Activated CD4-positive, alpha-beta T cell treated with anti-CD3 and anti-CD28 coated beads, Interleukin-2, amount 50 U/mL, for 16 hours (primary cell): ENCODE data around the gene TMEM134.

Experiments used
- DNase-seq: peaks from one replicate; pipeline ENCODE4 v3.0.0-alpha.2; 2020

Gene TMEM134

DNA sequence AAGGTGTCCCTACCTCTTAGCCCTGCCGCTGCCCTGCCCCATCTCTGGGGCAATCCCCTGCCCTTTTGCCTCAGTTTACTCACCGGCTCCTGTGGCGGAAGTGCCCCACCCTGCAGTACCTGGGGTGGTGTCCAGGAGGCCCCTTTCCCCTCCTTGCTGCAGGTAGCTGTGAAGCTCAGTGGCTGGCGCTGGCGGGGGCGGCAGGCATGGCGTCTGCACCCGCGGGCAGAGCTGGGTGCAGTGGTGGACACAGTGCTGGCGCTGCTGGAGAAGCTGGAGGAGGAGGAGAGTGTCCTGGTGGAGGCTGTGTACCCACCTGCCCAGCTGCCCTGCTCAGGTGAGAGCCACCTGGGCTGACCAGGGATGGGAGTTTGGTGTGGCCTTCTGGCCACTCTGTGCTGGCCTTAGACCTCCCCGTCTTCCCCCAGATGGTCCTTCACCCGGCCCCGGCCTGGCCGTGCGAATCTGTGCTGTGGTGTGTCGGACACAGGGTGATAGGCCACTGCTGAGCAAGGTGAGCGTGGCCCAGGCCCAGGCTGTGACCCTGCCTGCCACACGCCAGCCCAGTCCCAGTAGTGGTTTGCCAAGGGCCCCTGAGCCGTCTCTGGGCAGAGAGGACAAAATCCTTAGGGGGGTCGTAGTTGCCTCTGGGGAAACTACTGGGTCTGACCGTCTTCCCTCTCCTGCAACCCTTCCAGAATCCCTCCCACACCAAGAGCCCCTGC is 49.6 kb downstream of the TMEM134 start:
- DNase-seq: no peak

DNA sequence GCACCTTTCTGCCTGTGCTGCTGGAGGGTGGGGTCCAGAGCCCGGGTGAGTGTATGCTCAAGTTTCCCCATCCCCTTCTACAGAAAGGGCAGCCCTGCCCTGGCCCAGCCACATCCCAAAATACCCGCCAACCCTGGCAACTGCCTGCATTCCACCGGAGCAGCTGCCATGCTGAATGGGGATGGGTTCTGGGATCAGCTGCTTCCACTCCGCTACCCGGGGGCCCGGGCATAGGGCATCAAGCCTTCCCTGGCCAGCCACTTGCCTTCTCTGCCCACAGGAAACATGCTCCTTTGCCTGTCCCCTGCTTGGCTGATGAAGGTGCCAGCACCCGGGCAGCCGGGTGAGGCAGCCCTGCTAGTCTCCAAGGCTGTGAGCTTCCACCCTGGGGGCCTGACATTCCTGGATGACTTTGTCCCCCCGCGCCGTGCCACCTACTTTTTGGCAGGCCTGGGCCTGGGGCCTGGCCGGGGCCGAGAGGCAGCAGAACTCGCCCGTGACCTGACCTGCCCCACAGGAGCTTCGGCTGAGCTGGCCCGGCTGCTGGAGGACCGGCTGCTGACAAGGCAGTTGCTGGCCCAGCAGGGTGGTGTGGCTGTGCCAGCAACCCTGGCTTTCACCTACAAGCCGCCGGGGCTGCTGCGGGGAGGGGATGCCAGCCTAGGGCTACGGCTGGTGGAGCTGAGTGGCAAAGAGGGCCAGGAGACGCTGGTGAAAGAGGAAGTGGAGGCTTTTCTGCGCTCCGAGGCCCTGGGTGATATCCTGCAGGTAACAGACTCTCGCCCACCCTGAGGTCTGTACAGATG is 50.4 kb downstream of the TMEM134 start:
- DNase-seq: no peak

DNA sequence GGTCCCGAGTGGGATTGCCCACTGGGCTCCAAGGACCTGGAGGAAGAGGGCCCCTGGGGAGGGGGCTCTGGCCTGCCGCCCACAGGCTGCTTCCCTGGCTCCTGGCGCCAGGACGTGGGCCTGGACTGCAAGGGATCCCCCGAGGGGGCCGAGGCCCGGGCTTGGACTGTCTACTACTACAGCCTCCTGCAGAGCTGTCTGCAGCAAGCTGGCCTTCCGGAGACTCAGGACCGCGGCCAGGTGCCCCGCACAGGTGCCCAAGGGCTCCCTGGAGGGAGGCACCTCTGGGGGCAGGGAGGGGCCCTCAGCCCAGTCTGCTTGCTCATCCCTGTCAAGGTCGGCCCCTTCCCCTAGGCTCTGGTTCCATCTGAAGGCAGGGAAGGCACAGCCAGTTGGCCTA is 51.6 kb downstream of the TMEM134 start:
- DNase-seq: no peak

DNA sequence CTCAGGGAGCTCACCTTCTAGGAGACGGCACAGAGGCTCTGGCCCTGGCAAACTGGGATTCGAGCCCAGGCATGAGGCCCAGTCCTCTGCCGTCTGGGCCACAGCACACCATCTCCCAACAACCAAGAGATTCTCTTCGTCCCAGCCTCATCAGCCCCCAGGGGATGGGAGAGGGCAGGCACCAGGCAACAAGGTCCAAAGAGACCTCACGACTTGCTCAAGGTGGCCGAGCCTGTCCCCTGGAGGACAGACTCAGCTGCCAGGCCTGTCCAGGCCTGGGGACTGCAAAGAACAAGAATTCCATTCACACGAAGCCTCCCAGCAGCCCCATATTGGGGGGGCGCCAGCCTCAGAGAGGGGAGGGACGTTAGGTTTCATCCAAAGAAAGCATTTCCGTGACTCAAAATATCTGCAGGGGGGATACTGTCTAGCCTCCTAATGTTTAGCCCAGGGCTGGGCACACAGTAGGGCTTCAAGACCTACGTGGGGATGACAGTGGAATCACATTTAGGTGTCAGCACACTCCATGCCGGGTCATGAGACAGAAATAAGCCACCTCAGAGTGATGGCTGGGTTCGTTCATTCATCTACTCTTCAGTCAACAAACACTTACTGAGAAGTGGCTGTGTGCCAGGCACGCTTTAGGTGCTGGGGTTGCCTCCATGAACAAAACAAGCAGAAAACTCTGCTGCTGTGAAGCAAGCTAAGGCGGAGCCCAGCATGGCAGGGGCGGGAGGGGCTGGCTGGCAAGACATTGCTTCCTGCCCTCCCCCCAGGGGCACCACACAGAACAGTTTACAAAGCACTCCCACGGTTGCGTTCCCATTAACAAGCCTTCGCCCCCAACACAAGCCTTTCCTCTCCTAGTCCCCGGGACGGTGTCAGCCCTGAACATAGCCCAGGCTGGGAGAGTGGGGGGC is 52.4 kb downstream of the TMEM134 start:
- no peak for DNase-seq

DNA sequence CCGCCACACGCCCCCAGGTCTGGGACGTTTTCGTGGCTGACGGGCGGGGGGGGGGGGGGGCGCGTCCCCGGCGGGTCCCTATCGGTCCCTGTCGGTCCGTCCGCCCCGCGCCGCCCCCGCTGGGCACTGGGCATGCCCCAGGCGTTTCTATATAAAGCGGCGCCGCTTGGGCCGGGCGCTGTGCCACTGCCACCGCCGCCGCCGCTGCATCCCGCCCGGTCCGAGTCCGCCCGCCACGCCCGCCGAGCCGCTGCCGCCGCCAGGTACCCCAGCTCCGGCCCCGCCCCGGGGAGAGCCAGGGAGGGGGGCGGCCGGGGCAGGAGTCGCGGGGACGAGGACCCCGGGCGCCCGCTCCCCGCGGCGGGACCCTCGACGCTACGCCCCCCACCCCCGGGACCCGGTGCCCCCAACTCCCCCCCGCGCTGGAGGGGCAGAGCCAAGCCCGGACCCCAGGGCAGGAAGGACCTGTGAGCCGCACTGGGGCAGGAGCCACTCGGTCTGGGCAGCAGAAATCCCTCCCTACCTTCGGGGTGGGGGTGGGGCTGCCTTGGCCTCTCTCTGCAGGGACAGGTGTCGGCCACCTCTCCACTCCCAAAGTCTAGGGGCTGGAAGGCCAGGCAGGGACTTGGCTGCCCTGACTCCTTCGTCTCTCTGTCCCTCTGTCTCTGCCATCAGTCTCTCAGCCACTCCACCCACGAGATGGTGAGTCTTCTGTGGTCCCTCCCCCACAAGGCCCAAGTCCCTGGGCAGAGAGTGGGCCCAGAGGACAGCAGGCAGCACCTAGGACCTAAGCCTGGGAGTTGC is 53.3 kb downstream of the TMEM134 start, which contains the start of gene CARNS1:
TSS of gene CARNS1 (plus strand) at position 178 of the 804 bp plus-strand sequence. CDS start at position 700, 522 bp downstream.
- DNase-seq: no peak

DNA sequence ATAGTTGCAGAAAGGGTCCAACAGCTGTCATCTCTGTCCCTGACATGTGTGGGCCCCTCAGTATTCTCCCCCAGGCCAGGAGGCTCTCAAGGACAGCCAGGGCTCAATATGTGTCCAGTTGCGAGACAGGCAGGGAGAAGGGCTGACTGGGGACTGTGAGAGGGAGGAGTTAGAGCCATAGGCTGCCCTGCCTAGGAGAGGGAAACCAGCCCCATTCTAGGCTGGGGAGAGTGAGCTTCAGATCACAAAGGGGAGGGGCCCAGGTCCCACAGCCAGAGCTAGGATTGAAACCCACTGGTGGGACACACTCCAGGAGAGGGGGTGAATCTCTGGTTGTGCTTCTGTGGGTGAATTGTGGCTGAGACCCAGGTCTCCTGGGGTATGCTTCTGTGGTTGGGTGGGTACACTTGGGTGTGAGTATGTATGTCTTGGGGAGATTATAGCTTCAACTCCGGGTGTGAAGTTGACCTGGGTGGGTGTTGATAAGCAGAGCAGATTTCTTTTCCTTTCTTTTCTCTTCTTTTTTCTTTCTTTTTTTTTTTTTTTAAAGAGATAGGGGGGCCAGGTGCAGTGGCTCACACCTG is 55.7 kb downstream of the TMEM134 start:
- no peak for DNase-seq

DNA sequence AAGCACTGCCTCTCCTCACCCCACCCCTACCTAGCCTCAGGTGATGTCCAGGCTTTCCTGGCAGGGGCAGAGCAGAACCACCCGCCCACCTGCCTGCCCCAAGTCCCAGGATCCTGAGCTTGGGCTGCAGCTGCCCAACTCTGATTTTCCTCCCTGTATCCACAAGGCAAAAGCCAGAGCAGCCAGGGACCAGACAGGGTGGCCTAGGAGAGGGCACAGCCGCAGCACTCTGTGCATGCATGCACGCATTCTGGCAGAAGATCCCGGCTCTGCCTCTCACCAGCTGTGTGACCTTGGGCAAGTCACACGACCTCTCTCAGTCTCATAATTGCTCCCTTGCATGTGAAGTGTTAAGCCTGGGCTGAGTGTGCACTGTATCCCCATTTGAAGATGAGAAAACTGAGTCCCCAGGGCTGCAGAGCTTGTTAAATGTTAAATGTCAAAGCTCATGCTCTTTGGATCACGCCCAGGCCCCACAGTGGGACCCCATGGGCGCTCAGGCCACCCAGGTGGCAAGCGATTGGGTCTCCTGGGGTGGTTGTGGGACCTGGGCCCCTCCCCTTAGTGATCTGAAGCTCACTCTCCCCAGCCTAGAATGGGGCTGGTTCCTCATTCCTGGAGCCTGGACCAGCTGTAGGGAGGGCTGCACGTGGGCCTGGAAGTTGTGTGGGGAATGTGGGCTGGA is 56.4 kb downstream of the TMEM134 start:
- DNase-seq: no peak

DNA sequence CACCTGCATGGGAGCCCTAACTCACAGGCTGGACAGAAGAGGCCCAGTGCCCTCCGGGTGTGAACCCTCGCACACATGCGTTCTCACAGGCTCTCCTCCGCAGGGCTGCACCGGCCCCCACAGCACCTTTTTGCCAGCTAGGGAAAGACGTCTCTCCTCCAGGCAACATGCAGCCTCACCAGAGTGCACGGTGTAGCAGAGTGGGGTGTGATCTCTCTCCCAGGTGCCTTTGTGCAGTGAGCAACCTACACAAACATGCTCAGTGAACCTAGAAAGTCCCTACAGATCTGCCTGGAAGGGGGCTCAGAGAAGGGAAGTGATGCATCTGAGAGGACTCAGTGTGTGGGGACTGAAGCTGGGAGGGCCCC is 57.3 kb downstream of the TMEM134 start:
- DNase-seq: no peak
